KMS-11 (cell line): ENCODE measurements around the gene EPHB6.

Experiments
- H2AFZ ChIP-seq: fragments of 200-600 bp; sonication (generic); 2 replicates; pipeline ENCODE4 v1.6.1; 2016; ENCODE audit warnings: antibody characterized with exemption, mixed run types, low read depth
- H3K27ac ChIP-seq: fragments of 200-600 bp; sonication (generic); 2 replicates; pipeline ENCODE4 v1.6.1; 2016; ENCODE audit warnings: mild to moderate bottlenecking, mixed run types
- H3K27me3 ChIP-seq: fragments of 200-600 bp; sonication (generic); 2 replicates; pipeline ENCODE4 v1.6.1; 2017; ENCODE audit warnings: mild to moderate bottlenecking, low read depth, mixed run types, moderate library complexity; ENCODE audit not compliant: insufficient read depth
- H3K36me3 ChIP-seq: fragments of 200-600 bp; sonication (generic); 2 replicates; pipeline ENCODE4 v1.6.1; 2017; ENCODE audit warnings: mild to moderate bottlenecking, mixed run types; ENCODE audit not compliant: insufficient read depth
- H3K4me1 ChIP-seq: fragments of 200-600 bp; sonication (generic); 2 replicates; pipeline ENCODE4 v1.6.1; 2016; ENCODE audit warnings: mild to moderate bottlenecking, low read depth, mixed run types; ENCODE audit not compliant: poor library complexity, severe bottlenecking
- H3K4me2 ChIP-seq: fragments of 200-600 bp; sonication (generic); 2 replicates; pipeline ENCODE4 v1.7.0; 2016; ENCODE audit warnings: mild to moderate bottlenecking, mixed run types
- H3K4me3 ChIP-seq: fragments of 200-600 bp; sonication (generic); IDR thresholded peaks from 2 replicates; pipeline ENCODE4 v1.6.1; 2017; ENCODE audit warnings: low read depth, low read length, mixed read lengths; ENCODE audit not compliant: insufficient read depth
- H3K79me2 ChIP-seq: fragments of 200-600 bp; sonication (generic); 2 replicates; pipeline ENCODE4 v1.6.1; 2016; ENCODE audit warnings: low read depth, mixed run types; ENCODE audit not compliant: insufficient read depth
- H3K9ac ChIP-seq: fragments of 200-600 bp; sonication (generic); 2 replicates; pipeline ENCODE4 v1.6.1; 2016; ENCODE audit warnings: mild to moderate bottlenecking, mixed run types
- H4K20me1 ChIP-seq: fragments of 200-600 bp; sonication (generic); 2 replicates; pipeline ENCODE4 v1.6.1; 2016; ENCODE audit warnings: mild to moderate bottlenecking, mixed run types; ENCODE audit not compliant: insufficient read depth
- TF ChIP-seq, protein P1 (sequence below): fragments of 200-600 bp; sonication (generic); conservative IDR thresholded peaks from 2 replicates; pipeline ENCODE4 v1.6.1; 2017; ENCODE audit warnings: low read depth, mild to moderate bottlenecking, antibody characterized with exemption, low read length, moderate library complexity, mixed read lengths

The EPHB6 gene

GRCh38 chr7:142807855-142808460 lies 46.9 kb upstream of the EPHB6 start:
- H3K4me3 ChIP-seq = no peak overlapping the region
- H3K9ac ChIP-seq = peak overlapping the region; percentile 46
- no peaks in the 10 kb centered on the region for H4K20me1 ChIP-seq
- H3K27me3 ChIP-seq = no peaks in the 10 kb centered on the region
- peak overlapping the region; percentile 77 for H3K4me2 ChIP-seq
- H3K79me2 ChIP-seq = no peaks in the 10 kb centered on the region
- H2AFZ ChIP-seq = peak overlapping the region; percentile 45
- TF ChIP-seq, protein P1, sequence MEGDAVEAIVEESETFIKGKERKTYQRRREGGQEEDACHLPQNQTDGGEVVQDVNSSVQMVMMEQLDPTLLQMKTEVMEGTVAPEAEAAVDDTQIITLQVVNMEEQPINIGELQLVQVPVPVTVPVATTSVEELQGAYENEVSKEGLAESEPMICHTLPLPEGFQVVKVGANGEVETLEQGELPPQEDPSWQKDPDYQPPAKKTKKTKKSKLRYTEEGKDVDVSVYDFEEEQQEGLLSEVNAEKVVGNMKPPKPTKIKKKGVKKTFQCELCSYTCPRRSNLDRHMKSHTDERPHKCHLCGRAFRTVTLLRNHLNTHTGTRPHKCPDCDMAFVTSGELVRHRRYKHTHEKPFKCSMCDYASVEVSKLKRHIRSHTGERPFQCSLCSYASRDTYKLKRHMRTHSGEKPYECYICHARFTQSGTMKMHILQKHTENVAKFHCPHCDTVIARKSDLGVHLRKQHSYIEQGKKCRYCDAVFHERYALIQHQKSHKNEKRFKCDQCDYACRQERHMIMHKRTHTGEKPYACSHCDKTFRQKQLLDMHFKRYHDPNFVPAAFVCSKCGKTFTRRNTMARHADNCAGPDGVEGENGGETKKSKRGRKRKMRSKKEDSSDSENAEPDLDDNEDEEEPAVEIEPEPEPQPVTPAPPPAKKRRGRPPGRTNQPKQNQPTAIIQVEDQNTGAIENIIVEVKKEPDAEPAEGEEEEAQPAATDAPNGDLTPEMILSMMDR = no peak
- H3K27ac ChIP-seq = peak overlapping the region; percentile 95
- H3K36me3 ChIP-seq = no peaks in the 10 kb centered on the region
- H3K4me1 ChIP-seq = peaks cover 72% of the 10 kb centered on the region

GRCh38 chr7:142808461-142808801 lies 46.4 kb upstream of the EPHB6 start:
- Histone ChIP-seq H2AFZ (peak overlapping the region; percentile 45), H3K27ac (peak overlapping the region; percentile 95), H3K27me3 (no peaks in the 10 kb centered on the region), H3K36me3 (no peaks in the 10 kb centered on the region), H3K79me2 (no peaks in the 10 kb centered on the region), H3K9ac (peak overlapping the region; percentile 46), H3K4me2 (peak overlapping the region; percentile 77), H3K4me3 (no peak overlapping the region), H3K4me1 (peaks cover 72% of the 10 kb centered on the region), H4K20me1 (no peaks in the 10 kb centered on the region)
- TF ChIP-seq, protein P1 = no peak

- no peaks in the 10 kb centered on the region for H4K20me1 ChIP-seq
- no peaks in the 10 kb centered on the region for H3K79me2 ChIP-seq
- no peaks in the 10 kb centered on the region for H3K36me3 ChIP-seq
- peak overlapping the region; percentile 95 for H3K27ac ChIP-seq
- H3K4me2 ChIP-seq = peak overlapping the region; percentile 77
- H2AFZ ChIP-seq = peak overlapping the region; percentile 45
- TF ChIP-seq, protein P1 = no peak
- no peak overlapping the region for H3K4me3 ChIP-seq
- peak overlapping the region; percentile 46; the same call in 1 of the 2 replicates for H3K9ac ChIP-seq
- no peaks in the 10 kb centered on the region for H3K27me3 ChIP-seq
- H3K4me1 ChIP-seq = peaks cover 72% of the 10 kb centered on the region
These were observed 45.9 kb upstream of the EPHB6 start for GRCh38 chr7:142808802-142809583.

- no peaks in the 10 kb centered on the region for H4K20me1 ChIP-seq
- H3K79me2 ChIP-seq = no peaks in the 10 kb centered on the region
- peak overlapping the region; percentile 15; the same call in 1 of the 2 replicates for H3K9ac ChIP-seq
- no peaks in the 10 kb centered on the region for H3K36me3 ChIP-seq
- H3K27ac ChIP-seq = peak overlapping the region; percentile 95
- peak overlapping the region; percentile 49 for H3K4me2 ChIP-seq
- H3K4me1 ChIP-seq = peaks cover 65% of the 10 kb centered on the region
- TF ChIP-seq, protein P1 = 0 out of 2 replicates have a peak, but pooled peaks have one; percentile 7
- no peaks in the 10 kb centered on the region for H3K27me3 ChIP-seq
- peak overlapping the region; percentile 7; the same call in 1 of the 2 replicates for H2AFZ ChIP-seq
- H3K4me3 ChIP-seq = no peak overlapping the region
These were observed 45.2 kb upstream of the EPHB6 start for GRCh38 chr7:142809671-142810070.
